Measurements from ENCODE around the gene DUOX1. TPM values are rescaled to one million over a fixed set of nuclear protein-coding genes. Genes with fewer than 3 reads are reported as not detected.
A peak's percentile ranks its signal among the peaks of the same experiment; 100 is the strongest.

Gene DUOX1
- total RNA-seq, 1 experiment from 2014 or later = not detected

DNA sequence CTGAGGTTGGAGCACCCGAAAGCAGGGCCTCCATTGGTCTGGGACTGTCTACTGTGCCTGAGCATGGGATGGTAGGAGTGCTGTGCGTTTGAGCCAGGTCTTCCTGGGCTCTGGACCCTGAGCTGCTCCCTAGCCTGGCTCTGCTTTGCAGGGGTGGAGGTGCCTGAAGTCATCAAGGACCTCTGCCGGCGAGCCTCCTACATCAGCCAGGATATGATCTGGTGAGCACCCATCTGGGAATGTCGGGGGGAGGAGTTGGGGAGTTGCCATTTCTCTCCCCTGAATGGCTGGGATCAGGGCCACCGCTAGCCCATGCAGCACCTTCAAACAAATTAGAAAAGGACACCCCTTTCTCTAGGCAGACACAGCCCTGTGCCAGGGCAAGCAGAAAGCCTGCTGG lies 20.7 kb downstream of the DUOX1 start:
- DNase-seq (ENCODE audit: low read depth, low spot score) = no peak
- in situ Hi-C loops (cut with HindIII; ENCODE audit: low pct_unique_long_range_greater_than_20kb, low sequenced_read_pairs) = no loop called here

DNA sequence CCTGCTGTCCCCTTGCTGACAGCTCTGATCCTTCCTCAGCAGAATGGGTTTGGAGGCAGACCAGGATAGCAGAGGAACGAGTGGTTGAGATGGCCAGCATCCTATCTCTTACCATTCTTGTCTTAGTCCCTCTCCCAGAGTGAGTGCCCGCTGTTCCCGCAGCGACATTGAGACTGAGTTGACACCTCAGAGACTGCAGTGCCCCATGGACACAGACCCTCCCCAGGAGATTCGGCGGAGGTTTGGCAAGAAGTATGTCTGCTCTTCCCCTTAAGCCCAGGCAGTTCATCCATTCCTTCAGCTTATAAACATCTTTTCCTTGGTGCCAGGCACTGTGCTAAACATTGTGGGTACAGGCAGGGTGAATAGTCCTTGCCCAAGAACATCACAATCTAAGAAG lies 21.2 kb downstream of the DUOX1 start:
- in situ Hi-C loops (cut with HindIII; ENCODE audit: low pct_unique_long_range_greater_than_20kb, low sequenced_read_pairs) = no loop called here
- DNase-seq (ENCODE audit: low read depth, low spot score) = no peak

DNA sequence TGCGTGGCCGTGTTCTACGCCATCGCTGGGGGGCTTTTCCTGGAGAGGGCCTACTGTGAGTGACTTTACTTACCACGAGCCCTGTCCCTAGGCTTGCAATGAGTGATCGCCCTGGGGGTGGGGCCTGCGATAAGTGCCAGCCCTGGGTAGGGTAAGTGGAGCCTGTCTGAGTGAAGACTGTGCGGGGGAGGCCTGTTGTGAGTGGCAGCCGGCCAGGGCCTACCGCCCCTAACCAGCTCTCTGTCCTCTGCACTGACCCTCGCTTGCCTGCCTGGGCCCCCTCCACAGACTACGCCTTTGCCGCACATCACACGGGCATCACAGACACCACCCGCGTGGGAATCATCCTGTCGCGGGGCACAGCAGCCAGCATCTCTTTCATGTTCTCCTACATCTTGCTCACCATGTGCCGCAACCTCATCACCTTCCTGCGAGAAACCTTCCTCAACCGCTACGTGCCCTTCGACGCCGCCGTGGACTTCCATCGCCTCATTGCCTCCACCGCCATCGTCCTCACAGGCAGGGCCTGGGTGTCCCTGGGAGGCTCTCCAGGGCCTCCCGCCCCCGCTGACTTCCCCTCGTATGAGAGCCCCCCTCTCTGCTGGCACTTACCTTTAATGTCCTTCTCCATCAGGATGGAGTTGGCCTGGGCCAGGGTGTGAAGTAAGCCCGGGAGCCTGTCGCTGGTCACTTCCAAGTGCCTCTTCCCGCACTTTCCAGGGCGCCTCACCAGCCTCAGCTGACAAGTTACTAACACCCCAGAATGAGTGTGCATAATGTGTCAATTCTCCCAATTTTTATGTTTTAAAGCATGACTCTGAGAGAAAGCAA lies 22.4 kb downstream of the DUOX1 start:
- no peak for DNase-seq (ENCODE audit: low read depth, low spot score)
- in situ Hi-C loops (cut with HindIII; ENCODE audit: low pct_unique_long_range_greater_than_20kb, low sequenced_read_pairs) = no loop called here

DNA sequence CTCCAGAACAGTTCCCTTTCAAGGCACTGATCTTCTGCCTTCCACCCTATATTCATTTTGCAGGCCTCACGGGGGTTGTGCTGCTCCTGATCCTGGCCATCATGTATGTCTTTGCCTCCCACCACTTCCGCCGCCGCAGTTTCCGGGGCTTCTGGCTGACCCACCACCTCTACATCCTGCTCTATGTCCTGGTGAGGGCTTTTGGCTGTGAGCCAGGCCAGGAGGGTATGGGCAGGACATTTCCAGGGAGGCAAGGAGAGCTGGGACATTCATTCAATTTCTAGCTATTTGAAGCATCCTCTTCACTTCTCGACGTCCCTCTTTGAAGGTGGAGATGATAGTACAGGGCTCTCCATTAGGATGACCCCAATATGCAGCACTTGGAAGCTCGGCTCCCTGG lies 25.9 kb downstream of the DUOX1 start:
- in situ Hi-C loops (cut with HindIII; ENCODE audit: low pct_unique_long_range_greater_than_20kb, low sequenced_read_pairs) = no loop called here
- DNase-seq (ENCODE audit: low read depth, low spot score) = no peak

DNA sequence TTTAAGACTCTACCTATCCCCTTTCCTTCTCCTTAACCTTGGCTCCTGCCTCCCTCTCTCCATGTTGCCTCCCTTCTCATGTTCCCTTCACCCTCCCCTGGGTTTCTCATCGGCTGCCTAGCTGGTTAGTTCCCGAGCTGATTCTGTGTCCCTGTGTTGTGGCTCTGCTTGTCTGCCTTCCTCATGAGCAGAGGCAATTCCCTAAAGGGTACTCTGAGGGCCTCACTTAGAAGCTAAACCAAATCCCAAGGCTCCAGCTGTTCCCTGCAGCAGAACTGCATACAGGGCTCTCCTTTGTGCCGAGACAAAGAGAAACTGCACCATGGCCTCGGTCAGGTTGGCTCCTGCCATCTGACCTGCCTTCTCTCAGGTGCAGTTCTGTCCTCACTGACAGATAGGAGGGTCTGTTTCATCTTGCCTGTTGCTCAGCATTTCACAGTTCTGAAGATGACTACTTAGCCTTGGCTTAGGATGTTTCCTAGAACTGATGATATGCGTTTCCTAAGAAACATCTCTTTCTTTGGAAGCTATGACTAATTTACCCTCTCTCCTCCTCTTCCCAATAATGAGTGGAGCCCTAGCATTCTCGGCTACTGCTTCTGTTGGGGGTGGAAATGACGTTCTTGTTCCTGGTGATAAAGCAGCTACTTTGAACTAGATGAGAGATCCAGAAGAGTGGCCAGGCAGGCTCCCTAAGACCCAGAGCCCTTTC lies 27.1 kb downstream of the DUOX1 start:
- no peak for DNase-seq (ENCODE audit: low read depth, low spot score)
- in situ Hi-C loops (cut with HindIII; ENCODE audit: low pct_unique_long_range_greater_than_20kb, low sequenced_read_pairs) = no loop called here

DNA sequence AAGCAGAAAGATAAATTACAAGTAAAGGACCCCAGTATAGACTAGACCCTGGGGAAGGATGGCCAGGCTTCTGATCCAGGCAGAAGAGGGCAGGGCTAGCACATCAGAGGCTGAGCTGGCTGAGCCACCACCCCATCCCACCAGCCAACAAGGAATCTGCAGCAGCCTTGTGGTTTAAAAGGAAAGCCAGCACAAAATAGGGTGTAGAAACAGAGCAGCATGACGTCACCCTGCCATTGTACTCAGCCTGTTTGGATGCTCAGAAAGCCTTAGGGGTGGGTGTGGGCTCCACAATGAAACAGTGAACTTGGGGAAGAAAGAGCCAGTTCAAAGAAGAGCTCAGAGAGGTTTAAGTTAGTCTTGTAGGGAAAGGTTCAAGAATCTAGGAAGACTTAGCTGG lies 28.2 kb downstream of the DUOX1 start:
- in situ Hi-C loops (cut with HindIII; ENCODE audit: low pct_unique_long_range_greater_than_20kb, low sequenced_read_pairs) = no loop called here
- peak; percentile 10 for DNase-seq (ENCODE audit: low read depth, low spot score)

- in situ Hi-C loops (cut with HindIII; ENCODE audit: low pct_unique_long_range_greater_than_20kb, low sequenced_read_pairs) = no loop called here
- DNase-seq (ENCODE audit: low read depth, low spot score) = no peak
These were observed 31.9 kb downstream of the DUOX1 start for GRCh38 chr15:45161666-45162065.

DNA sequence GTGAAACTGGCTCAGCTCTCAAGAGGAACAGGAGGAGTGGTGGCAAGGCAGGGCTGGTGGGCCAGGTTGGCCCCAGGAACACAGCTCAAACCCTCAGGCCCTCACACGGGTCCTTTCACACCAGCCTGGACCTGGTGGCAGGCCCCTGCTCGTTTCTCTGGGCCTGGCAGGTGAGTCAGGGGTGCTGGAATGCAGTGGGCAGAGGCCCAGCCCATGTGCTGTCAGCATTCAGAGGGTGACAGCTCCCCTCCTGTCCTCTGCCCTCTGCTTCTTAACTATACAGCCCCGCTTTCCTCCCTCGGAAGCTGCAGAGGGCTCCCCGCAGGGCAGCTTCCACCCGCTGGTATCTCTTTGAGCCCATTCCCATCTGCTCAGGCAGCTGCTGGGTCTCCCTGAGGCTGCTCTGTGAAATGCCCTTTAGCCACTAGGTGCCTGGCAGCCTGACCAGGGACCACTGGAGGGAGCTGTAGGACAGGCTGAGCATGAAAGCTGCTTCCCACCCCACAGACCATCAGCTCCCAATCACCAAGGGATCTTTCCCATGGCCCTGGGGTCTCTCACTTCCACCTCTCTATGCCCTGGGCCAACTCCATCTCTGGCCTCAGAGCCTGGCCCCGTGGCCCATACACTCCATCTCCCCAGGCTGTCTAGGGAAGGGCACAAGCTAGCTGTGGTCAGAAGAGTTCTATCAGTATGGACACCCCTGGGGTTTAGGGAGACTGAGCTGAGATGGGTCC lies 33.1 kb downstream of the DUOX1 start:
- peak; percentile 81 for DNase-seq (ENCODE audit: low read depth, low spot score)
- in situ Hi-C loops (cut with HindIII; ENCODE audit: low pct_unique_long_range_greater_than_20kb, low sequenced_read_pairs) = no loop called here

GRCh38 chr15:45163508-45163856 lies 33.7 kb downstream of the DUOX1 start:
- in situ Hi-C loops (cut with HindIII; ENCODE audit: low pct_unique_long_range_greater_than_20kb, low sequenced_read_pairs) = no loop called here
- no peak for DNase-seq (ENCODE audit: low read depth, low spot score)

- in situ Hi-C loops (cut with HindIII; ENCODE audit: low pct_unique_long_range_greater_than_20kb, low sequenced_read_pairs) = no loop called here
- no peak for DNase-seq (ENCODE audit: low read depth, low spot score)
These were observed 35.1 kb downstream of the DUOX1 start for GRCh38 chr15:45164914-45165313.

GRCh38 chr15:45165536-45165935 lies 35.7 kb downstream of the DUOX1 start:
- DNase-seq (ENCODE audit: low read depth, low spot score) = no peak
- in situ Hi-C loops (cut with HindIII; ENCODE audit: low pct_unique_long_range_greater_than_20kb, low sequenced_read_pairs) = no loop called here

DNA sequence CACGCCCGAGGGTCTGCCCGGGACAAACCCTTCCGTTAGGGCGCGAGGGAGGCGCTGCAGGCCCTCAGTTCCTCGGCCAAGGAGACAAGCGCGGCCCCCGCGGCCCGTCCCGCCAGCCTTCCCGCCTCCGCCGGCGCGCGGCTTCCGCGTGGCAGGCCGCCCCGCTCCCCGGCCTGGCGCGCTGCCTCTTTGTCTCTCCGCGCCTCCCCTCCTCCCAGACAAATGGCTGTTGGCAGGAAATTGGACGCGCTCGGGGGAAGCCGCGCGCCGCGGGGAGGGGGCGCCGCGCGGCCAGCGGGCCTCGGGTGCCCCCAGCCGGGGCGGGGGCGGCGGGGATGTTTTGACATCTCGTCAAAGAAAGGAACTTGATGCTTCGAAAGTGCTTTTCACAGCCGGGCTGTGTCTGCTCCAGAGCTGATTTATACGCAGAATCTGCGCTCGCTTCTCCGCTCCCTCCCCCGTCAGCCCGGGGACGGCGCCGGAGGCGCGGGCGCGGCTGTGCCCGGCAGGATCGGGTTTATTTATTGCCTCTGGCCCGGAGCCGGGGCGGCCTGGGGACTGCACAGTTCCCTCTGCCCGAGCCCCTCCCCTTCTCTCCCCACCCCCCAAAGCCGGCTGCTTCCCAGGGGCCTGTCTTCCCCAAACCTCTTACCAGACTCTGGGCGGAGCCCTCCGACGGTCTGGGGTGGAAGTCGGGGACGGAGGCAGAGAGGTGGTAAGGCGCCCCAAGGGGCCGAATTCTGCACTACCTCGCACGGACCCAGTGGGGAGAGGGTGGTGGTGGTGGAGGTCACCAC lies 37.2 kb downstream of the DUOX1 start:
- peak; percentile 64 for DNase-seq (ENCODE audit: low read depth, low spot score)
- in situ Hi-C loops (cut with HindIII; ENCODE audit: low pct_unique_long_range_greater_than_20kb, low sequenced_read_pairs) = no loop called here

DNA sequence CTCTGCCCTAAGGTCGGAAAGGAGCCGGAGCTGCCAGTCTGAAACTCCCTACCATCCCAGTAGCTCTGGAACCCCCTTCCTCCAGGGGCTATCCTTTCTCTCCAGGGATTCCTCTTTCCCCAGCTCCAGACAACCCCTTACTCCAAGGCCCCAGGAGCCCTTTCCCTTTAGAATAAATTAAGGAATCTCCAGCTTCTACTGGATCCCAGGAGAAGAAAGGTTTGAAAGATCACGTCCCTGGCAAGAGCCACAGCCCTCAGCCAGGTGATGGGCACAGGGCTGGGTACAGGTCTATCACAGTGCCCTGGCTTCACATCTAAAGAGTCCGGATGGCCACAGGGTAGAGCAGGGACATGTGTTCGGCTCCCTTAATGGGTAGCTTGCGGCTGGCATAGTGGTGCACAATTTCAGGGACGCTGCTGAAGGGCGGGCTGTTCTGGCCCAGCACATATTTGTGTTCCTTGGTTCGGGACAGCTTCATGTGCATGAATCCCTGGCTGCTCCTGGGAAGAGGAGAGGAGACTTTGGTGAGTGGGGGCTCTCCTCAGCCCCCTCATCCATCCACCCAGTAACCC lies 37.9 kb downstream of the DUOX1 start:
- DNase-seq (ENCODE audit: low read depth, low spot score) = no peak
- in situ Hi-C loops (cut with HindIII; ENCODE audit: low pct_unique_long_range_greater_than_20kb, low sequenced_read_pairs) = no loop called here

DNA sequence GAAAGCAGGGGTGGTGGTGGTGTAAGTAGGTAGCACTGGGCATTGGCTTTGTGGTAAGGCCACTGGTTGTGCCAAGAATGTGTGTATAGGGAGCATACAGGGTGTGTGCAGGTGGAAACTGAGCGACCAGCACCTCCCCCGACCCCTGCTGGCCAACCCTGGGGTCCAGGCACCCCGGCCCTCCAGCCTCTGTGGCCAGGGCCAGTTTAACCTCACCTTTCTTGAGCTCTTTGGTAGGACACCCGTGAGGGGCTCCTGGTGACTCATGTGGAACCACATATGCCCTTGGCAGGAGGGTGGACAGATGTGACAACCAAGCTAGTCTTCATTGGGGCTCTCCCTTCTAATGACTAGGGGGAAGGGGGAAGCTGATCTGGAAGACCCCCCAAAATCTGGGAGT lies 38.5 kb downstream of the DUOX1 start:
- in situ Hi-C loops (cut with HindIII; ENCODE audit: low pct_unique_long_range_greater_than_20kb, low sequenced_read_pairs) = no loop called here
- DNase-seq (ENCODE audit: low read depth, low spot score) = no peak

- DNase-seq (ENCODE audit: low read depth, low spot score) = no peak
- in situ Hi-C loops (cut with HindIII; ENCODE audit: low pct_unique_long_range_greater_than_20kb, low sequenced_read_pairs) = no loop called here
These were observed 39.2 kb downstream of the DUOX1 start for GRCh38 chr15:45168751-45169551.

GRCh38 chr15:45169608-45170480 lies 40.0 kb downstream of the DUOX1 start:
- in situ Hi-C loops (cut with HindIII; ENCODE audit: low pct_unique_long_range_greater_than_20kb, low sequenced_read_pairs) = no loop called here
- no peak for DNase-seq (ENCODE audit: low read depth, low spot score)

All from SK-MEL-5 (cell line).